ENCODE data around the gene RRM1.
"Not testable (repeated sequence)": the region's sequence is repeated elsewhere in the genome, so short reads cannot be mapped to it uniquely, and the experiment has no call there.

RRM1 gene

DNA sequence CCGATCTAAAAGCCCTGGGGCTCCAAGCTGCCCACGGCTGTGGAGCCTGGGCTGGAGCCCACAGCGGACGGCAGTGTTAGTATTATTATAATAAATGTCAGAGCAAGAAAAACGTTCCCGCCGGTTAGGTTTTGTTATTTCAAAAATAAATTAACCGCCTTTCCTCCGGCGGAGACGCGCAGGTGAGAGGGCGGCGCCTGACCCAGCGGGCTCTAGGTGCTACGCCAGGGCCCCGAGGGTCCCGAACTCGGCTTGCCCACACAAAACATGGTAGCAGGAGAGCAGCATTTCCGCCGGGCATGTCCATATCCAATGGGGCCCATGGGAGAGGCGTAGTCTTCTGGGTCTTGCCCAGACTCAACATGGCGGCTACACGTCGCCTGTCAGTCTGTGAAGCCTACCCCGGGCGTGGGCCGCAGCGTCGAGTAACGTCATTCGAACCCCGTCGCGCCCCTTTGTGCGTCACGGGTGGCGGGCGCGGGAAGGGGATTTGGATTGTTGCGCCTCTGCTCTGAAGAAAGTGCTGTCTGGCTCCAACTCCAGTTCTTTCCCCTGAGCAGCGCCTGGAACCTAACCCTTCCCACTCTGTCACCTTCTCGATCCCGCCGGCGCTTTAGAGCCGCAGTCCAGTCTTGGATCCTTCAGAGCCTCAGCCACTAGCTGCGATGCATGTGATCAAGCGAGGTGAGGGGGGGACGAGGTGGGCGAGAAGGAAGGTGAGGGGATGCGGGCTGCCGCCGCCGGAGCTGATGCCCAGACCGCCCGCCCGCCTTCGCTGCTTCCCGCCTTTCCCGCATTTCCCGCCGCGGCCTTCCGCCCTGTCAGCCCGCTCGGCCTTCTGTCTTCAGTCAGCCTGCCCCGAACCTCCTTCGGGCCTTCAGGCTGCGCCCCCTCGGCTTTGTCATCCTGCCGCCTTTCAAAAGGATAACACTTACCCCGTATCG is at the start of gene RRM1:
TSS of gene RRM1 (plus strand) at position 452 of the 944 bp plus-strand sequence. CDS start at position 666, 214 bp downstream.
- peak within 1 kb of the TSS; percentile 98 for H3K4me3 ChIP-seq (ENCODE audit: low read depth, low read length)
- TF ChIP-seq, protein P1, sequence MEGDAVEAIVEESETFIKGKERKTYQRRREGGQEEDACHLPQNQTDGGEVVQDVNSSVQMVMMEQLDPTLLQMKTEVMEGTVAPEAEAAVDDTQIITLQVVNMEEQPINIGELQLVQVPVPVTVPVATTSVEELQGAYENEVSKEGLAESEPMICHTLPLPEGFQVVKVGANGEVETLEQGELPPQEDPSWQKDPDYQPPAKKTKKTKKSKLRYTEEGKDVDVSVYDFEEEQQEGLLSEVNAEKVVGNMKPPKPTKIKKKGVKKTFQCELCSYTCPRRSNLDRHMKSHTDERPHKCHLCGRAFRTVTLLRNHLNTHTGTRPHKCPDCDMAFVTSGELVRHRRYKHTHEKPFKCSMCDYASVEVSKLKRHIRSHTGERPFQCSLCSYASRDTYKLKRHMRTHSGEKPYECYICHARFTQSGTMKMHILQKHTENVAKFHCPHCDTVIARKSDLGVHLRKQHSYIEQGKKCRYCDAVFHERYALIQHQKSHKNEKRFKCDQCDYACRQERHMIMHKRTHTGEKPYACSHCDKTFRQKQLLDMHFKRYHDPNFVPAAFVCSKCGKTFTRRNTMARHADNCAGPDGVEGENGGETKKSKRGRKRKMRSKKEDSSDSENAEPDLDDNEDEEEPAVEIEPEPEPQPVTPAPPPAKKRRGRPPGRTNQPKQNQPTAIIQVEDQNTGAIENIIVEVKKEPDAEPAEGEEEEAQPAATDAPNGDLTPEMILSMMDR (IDR thresholded peaks at IDR 0.05; ENCODE audit: insufficient read depth, low read depth, low read length, missing control alignments) = no peak

DNA sequence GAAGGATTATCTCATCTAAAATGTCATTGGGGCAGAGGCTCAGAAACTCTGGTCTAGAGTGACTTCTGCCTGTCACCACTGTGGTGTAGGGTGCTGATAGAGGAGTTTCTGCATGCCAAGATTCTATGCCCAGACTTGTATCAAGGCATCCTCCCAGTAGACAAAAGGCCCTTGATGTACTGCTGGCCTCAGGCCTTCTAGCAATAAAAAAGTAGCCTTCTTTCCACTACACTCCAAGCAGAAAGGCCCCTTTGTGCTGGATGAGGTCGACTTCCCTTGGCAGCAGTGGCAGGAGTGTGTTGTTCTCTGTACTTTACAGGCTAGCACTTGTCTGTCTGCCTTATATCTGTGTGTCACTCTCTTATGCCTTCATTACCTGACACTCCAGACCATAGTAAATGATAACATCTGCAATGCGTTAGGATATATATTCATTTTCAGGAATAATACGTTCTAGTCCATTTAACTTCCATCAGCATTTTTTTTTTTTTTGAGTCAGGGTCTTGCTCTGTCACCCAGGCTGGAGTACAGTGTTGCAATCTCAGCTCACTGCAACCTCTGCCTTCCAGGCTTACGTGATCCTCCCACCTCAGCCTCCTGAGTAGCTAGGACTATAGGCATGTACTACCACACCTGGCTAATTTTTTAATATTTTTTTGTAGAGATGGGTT is 49.5 kb upstream of the RRM1 start:
- no peak overlapping the region for H3K4me3 ChIP-seq (ENCODE audit: low read depth, low read length)
- TF ChIP-seq, protein P1 (IDR thresholded peaks at IDR 0.05; ENCODE audit: insufficient read depth, low read depth, low read length, missing control alignments) = no peak
- DNase-seq (ENCODE audit: low read depth) = no peak

More for the DNA sequence above, at the start of gene RRM1:
- peak; percentile 97 for DNase-seq (ENCODE audit: low read depth)

DNA sequence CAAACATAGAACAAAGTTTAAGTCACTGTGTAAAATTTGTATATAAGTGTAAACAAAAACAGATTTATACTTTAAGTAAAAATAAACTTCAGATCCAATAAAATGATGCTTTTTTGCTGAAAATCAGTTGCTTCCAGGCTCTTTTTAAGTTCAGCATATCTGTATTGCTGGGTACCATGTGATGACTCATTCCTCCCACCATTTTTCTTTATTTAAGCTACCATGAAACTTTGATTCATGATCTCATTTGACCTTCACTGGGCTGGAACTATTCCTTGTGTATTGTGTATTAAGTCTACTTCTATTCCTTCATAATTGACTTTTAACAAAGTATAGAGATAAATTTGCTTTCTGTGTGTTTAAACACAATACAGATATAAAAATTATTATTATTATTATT is 46.3 kb upstream of the RRM1 start:
- TF ChIP-seq, protein P1 (IDR thresholded peaks at IDR 0.05; ENCODE audit: insufficient read depth, low read depth, low read length, missing control alignments) = no peak
- no peak for DNase-seq (ENCODE audit: low read depth)
- no peak overlapping the region for H3K4me3 ChIP-seq (ENCODE audit: low read depth, low read length)

DNA sequence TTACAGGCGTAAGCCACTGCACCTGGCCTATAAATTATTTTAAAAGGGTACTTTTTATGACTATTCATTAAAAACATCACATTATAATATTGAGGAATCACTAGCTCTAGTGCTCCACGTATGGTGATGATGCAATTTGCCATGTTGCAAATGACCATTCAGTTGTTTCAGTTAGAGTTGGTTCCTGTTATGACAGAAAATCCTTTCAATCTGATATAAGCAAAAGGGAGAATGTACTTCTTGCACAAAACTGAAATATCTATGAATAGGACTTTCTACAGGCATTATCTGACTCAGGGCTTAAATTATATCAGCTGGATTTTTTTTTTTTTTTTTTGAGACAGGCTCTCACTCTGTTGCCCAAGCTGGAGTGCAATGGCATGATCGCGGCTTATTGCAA is 45.6 kb upstream of the RRM1 start:
- TF ChIP-seq, protein P1 (IDR thresholded peaks at IDR 0.05; ENCODE audit: insufficient read depth, low read depth, low read length, missing control alignments) = no peak
- H3K4me3 ChIP-seq (ENCODE audit: low read depth, low read length) = no peak overlapping the region
- peak; percentile 9 for DNase-seq (ENCODE audit: low read depth)

DNA sequence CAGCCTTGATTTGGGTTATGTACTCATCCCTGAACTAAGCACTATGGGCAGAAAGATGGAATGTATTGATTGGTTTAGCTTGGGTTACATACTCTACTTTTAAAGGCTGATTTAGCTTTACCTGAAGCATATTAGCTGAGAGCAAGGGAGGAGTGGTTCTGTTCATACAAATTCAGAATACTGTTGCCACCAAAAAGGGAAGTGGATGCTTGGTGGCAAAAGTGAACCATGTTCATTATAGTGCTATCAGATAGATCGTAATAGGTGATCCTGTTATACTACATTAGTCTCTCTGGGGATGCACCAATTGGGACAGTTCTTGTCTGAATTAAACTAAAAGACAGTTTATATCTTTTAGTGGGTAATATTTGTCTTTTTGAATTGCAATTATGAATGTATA is 44.5 kb upstream of the RRM1 start:
- H3K4me3 ChIP-seq (ENCODE audit: low read depth, low read length) = no peak overlapping the region
- DNase-seq (ENCODE audit: low read depth) = no peak
- TF ChIP-seq, protein P1 (IDR thresholded peaks at IDR 0.05; ENCODE audit: insufficient read depth, low read depth, low read length, missing control alignments) = no peak

DNA sequence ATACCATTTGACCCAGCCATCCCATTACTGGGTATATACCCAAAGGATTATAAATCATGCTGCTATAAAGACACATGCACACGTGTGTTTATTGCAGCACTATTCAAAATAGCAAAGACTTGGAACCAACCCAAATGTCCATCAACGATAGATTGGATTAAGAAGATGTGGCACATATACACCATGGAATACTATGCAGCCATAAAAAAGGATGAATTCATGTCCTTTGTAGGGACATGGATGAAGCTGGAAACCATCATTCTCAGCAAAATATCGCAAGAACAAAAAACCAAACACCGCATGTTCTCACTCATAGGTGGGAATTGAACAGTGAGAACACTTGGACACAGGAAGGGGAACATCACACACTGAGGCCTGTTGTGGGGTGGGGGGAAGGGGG is 41.4 kb upstream of the RRM1 start:
- not testable (repeated sequence) for DNase-seq (ENCODE audit: low read depth); H3K4me3 ChIP-seq (ENCODE audit: low read depth, low read length)

DNA sequence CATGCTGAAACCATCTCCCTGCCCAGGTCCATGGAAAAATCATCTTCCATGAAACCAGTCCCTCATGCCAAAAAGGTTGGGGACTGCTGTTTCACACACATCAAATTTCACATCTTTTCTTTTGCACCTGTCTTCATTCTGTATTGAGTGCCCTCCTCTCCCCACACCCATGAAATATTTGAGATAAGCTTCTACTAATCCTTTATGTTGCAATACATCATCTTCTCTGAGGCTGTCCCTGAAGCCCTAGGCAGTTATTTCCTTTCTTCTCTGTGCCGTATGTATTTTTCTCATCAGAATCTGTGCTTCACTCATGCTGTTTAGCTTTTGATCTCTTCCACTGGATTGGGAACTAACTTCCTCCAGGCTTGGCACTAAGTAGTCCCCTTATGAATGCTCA is 40.0 kb upstream of the RRM1 start:
- TF ChIP-seq, protein P1 (IDR thresholded peaks at IDR 0.05; ENCODE audit: insufficient read depth, low read depth, low read length, missing control alignments) = no peak
- no peak overlapping the region for H3K4me3 ChIP-seq (ENCODE audit: low read depth, low read length)
- no peak for DNase-seq (ENCODE audit: low read depth)
